Measurements from ENCODE around the gene TNKS1BP1. TPM values are rescaled to one million over a fixed set of nuclear protein-coding genes. Genes with fewer than 3 reads are reported as not detected.

The TNKS1BP1 gene
- total RNA-seq, 1 donor from 2014 or later: 122 TPM

DNA sequence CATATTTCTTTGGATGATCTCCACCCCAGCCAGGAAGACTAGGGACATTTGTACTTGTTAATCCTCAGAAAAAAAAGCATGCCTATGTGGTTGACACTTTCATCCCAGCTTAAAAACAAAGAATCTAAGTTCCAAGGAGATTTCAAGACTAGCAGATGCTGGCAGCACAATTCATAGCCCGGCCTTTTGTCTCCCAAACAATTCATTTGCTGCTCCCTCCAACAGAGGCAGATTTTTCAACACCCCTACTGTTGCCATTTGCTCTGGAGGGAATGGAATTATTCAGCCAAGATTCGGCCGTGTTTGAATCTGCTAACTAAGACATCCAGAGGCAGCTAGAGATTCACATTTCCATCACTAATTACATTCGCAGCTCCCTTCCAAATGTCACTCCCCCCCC lies 28.7 kb upstream of the TNKS1BP1 start:
- Mint-ChIP-seq H3K27me3 (ENCODE audit: unreplicated experiment) (peaks cover 6% of the 10 kb centered on the region), H3K4me1 (ENCODE audit: unreplicated experiment) (no peaks in the 10 kb centered on the region), H3K9me3 (ENCODE audit: unreplicated experiment) (no peaks in the 10 kb centered on the region), H3K4me3 (ENCODE audit: unreplicated experiment) (no peak overlapping the region), H3K36me3 (ENCODE audit: low read depth, unreplicated experiment) (no peaks in the 10 kb centered on the region), H3K27ac (ENCODE audit: unreplicated experiment) (no peak overlapping the region)
- no peak for TF ChIP-seq CTCF (IDR thresholded peaks at IDR 0.05; ENCODE audit: unreplicated experiment)
- DNase-seq (ENCODE audit: low spot score): no peak

- no peak for TF ChIP-seq CTCF (IDR thresholded peaks at IDR 0.05; ENCODE audit: unreplicated experiment)
Measured at GRCh38 chr11:57353036-57353435, 28.3 kb upstream of the TNKS1BP1 start.

DNA sequence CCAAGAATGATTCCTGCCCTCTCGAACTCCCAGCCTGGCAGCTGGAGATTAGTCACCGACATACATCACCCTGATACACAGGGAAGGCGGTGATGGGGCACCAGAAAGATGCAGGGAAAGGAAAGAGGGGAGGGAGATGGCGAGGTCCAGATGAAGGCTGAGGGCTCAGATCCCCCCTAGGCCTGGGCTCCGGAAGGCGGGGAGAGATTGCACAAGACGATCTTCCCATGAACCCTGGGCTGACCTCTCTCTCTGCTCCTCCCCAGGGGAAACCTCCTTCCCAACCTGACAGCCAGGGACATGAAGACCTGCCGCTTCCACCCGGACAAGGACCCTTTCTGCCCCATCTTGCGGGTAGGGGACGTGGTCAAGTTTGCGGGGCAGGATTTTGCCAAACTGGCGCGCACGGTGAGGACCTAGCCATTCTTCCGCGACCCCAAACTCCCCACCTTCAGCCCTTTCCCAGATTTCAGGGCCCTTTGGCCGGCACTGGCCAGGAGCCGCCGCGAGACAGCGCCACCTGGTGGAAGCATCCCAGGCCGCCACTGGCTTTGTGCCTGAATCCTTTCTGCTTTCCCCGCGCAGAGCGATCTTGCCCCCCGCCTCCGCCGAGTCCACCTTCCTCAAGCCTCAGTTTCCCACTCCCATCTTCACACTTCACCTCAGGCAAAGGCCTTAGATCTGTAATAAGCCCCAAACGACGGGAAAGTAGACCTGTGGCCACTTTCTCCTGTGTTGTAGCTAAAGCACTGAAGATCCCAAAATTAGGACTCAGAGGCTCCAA lies 24.9 kb upstream of the TNKS1BP1 start:
- Mint-ChIP-seq H3K36me3 (ENCODE audit: low read depth, unreplicated experiment) (no peaks in the 10 kb centered on the region), H3K27me3 (ENCODE audit: unreplicated experiment) (peaks cover 9% of the 10 kb centered on the region), H3K4me3 (ENCODE audit: unreplicated experiment) (no peak overlapping the region), H3K27ac (ENCODE audit: unreplicated experiment) (no peak overlapping the region), H3K9me3 (ENCODE audit: unreplicated experiment) (no peaks in the 10 kb centered on the region), H3K4me1 (ENCODE audit: unreplicated experiment) (no peaks in the 10 kb centered on the region)
- peak; percentile 85 for DNase-seq (ENCODE audit: low spot score)
- peak; percentile 92 for TF ChIP-seq CTCF (IDR thresholded peaks at IDR 0.05; ENCODE audit: unreplicated experiment)

More at GRCh38 chr11:57353036-57353435, 28.3 kb upstream of the TNKS1BP1 start:
- no peaks in the 10 kb centered on the region for H3K36me3 Mint-ChIP-seq (ENCODE audit: low read depth, unreplicated experiment)
- DNase-seq (ENCODE audit: low spot score): no peak
- H3K9me3 Mint-ChIP-seq (ENCODE audit: unreplicated experiment): no peaks in the 10 kb centered on the region
- H3K27me3 Mint-ChIP-seq (ENCODE audit: unreplicated experiment): peaks cover 7% of the 10 kb centered on the region
- H3K27ac Mint-ChIP-seq (ENCODE audit: unreplicated experiment): no peak overlapping the region
- no peak overlapping the region for H3K4me3 Mint-ChIP-seq (ENCODE audit: unreplicated experiment)
- H3K4me1 Mint-ChIP-seq (ENCODE audit: unreplicated experiment): no peaks in the 10 kb centered on the region

DNA sequence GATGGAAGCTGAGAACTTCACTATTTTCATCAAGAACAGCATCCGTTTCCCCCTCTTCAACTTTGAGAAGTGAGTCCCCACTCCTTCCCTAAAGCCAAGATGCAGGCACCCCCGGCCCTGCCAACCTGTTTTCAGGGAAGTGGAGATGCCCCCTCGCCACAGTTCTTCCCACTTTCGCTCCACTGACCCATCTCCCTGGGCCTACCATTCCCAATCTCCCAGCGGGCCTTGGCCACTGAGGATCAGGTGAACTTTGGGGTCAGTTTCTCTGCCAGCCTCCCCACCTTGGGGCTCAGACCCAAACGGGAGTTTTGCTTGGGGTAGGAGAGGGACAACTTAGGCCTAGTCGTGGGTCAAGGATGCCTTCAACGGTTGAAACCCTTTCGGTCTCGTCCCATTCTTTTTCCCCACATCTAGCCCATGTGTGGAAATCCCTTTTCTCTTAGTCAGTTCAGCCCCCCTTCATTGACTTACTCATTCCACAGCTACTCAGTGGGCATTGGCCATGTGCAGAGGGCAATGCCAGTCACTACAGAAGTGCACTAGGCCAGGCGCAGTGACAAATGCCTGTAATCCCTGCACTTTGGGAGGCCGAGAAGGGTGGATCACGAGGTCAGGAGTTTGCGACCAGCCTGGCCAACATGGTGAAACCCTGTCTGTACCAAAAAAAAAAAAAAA lies 24.0 kb upstream of the TNKS1BP1 start:
- no peak overlapping the region for H3K27ac Mint-ChIP-seq (ENCODE audit: unreplicated experiment)
- no peaks in the 10 kb centered on the region for H3K4me1 Mint-ChIP-seq (ENCODE audit: unreplicated experiment)
- TF ChIP-seq CTCF (IDR thresholded peaks at IDR 0.05; ENCODE audit: unreplicated experiment): no peak
- H3K27me3 Mint-ChIP-seq (ENCODE audit: unreplicated experiment): peaks cover 7% of the 10 kb centered on the region
- no peaks in the 10 kb centered on the region for H3K9me3 Mint-ChIP-seq (ENCODE audit: unreplicated experiment)
- DNase-seq (ENCODE audit: low spot score): no peak
- no peaks in the 10 kb centered on the region for H3K36me3 Mint-ChIP-seq (ENCODE audit: low read depth, unreplicated experiment)
- H3K4me3 Mint-ChIP-seq (ENCODE audit: unreplicated experiment): no peak overlapping the region

GRCh38 chr11:57348052-57348451 lies 23.3 kb upstream of the TNKS1BP1 start:
- no peaks in the 10 kb centered on the region for H3K9me3 Mint-ChIP-seq (ENCODE audit: unreplicated experiment)
- TF ChIP-seq CTCF (IDR thresholded peaks at IDR 0.05; ENCODE audit: unreplicated experiment): no peak

More at GRCh38 chr11:57348052-57348451, 23.3 kb upstream of the TNKS1BP1 start:
- H3K27ac Mint-ChIP-seq (ENCODE audit: unreplicated experiment): no peak overlapping the region
- H3K27me3 Mint-ChIP-seq (ENCODE audit: unreplicated experiment): peaks cover 5% of the 10 kb centered on the region
- H3K4me3 Mint-ChIP-seq (ENCODE audit: unreplicated experiment): no peak overlapping the region
- DNase-seq (ENCODE audit: low spot score): no peak
- no peaks in the 10 kb centered on the region for H3K36me3 Mint-ChIP-seq (ENCODE audit: low read depth, unreplicated experiment)
- no peaks in the 10 kb centered on the region for H3K4me1 Mint-ChIP-seq (ENCODE audit: unreplicated experiment)

Measured in endothelial cell (in vitro differentiated cells).